Renal cortical epithelial cell (primary cell): ENCODE results near the gene SLC3A2. TPM values are rescaled to one million over a fixed set of nuclear protein-coding genes. Genes with fewer than 3 reads are reported as not detected.
"Not testable (repeated sequence)": the region's sequence is repeated elsewhere in the genome, so short reads cannot be mapped to it uniquely, and the experiment has no call there.

Source experiments
- DNase-seq: peaks from one replicate; pipeline ENCODE4 v3.0.0-alpha.2; 2011; ENCODE audit warnings: low read depth
- total RNA-seq: library from RNA; depleted of rRNA; stranded (reverse); fragments of >200 nt; gene quantifications from 2 replicates; pipeline ENCODE4 v1.2.3, GENCODE V29; 2014

SLC3A2 gene
- total RNA-seq, 1 donor from 2014 or later = 163 TPM

GRCh38 chr11:62930666-62931065, 50.0 kb downstream of the SLC3A2 start:
- DNase-seq = no peak

GRCh38 chr11:62931499-62932278, 51.0 kb downstream of the SLC3A2 start:
- no peak for DNase-seq

GRCh38 chr11:62933285-62933684, 52.6 kb downstream of the SLC3A2 start:
- no peak for DNase-seq

GRCh38 chr11:62933750-62934495, 53.2 kb downstream of the SLC3A2 start:
- DNase-seq = no peak

- no peak for DNase-seq
Observed at GRCh38 chr11:62934496-62934785, 53.7 kb downstream of the SLC3A2 start.

DNA sequence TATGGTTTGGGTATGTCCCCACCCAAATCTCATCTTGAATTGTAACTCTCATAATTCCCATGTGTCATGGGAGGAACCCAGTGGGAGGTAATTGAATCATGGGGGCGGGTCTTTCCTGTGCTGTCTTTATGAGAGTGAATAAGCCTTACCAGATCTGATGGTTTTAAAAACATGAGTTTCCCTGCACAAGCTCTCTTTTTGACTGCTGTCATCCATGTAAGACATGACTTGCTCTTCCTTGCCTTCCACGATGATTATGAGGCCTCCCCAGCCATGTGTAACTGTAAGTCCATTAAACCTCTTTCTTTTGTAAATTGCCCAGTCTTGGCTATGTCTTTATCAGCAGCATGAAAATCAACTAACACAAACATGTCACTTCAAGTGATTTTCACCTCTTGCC, 56.8 kb downstream of the SLC3A2 start:
- DNase-seq = not testable (repeated sequence)

Other genes starting within 250 kb of the SLC3A2 start
- gene GANAB, start 234.3 kb upstream of the SLC3A2 start, total RNA-seq = 146 and 347 TPM in 2 replicates
- 28.1 and 33.8 TPM in 2 replicates for gene INTS5, start 227.6 kb upstream of the SLC3A2 start, total RNA-seq
- gene C11orf98, start 215.7 kb upstream of the SLC3A2 start, total RNA-seq = 20.8 and 33.9 TPM in 2 replicates
- 3.6 and 13.5 TPM in 2 replicates for gene CSKMT, start 215.6 kb upstream of the SLC3A2 start, total RNA-seq
- 4.1 and 6.1 TPM in 2 replicates for gene UQCC3, start 209.2 kb upstream of the SLC3A2 start, total RNA-seq
- 3.9 and 5.0 TPM in 2 replicates for gene LBHD1, start 208.6 kb upstream of the SLC3A2 start, total RNA-seq
- gene UBXN1, start 201.8 kb upstream of the SLC3A2 start, total RNA-seq = 97.6 and 105 TPM in 2 replicates
- gene LRRN4CL, start 191.4 kb upstream of the SLC3A2 start, total RNA-seq = 0.17 and 0.25 TPM in 2 replicates
- gene BSCL2, start 173.5 kb upstream of the SLC3A2 start, total RNA-seq = 47.8 and 50.4 TPM in 2 replicates
- gene GNG3, start 173.2 kb upstream of the SLC3A2 start, total RNA-seq = not detected in 2 replicates
- gene HNRNPUL2, start 153.4 kb upstream of the SLC3A2 start, total RNA-seq = 4.3 and 18.4 TPM in 2 replicates
- 25.0 and 25.1 TPM in 2 replicates for gene TTC9C, start 152.4 kb upstream of the SLC3A2 start, total RNA-seq
- gene ZBTB3, start 126.7 kb upstream of the SLC3A2 start, total RNA-seq = 8.7 and 11.8 TPM in 2 replicates
- 46.0 and 78.3 TPM in 2 replicates for gene POLR2G, start 119.3 kb upstream of the SLC3A2 start, total RNA-seq
- gene TAF6L, start 109.5 kb upstream of the SLC3A2 start, total RNA-seq = 15.1 and 20.7 TPM in 2 replicates
- 26.6 and 46.4 TPM in 2 replicates for gene TMEM179B, start 93.5 kb upstream of the SLC3A2 start, total RNA-seq
- 15.1 and 29.3 TPM in 2 replicates for gene TMEM223, start 88.9 kb upstream of the SLC3A2 start, total RNA-seq
- gene NXF1, start 75.5 kb upstream of the SLC3A2 start, total RNA-seq = 7.6 and 50.3 TPM in 2 replicates
- 23.1 and 38.8 TPM in 2 replicates for gene STX5, start 48.8 kb upstream of the SLC3A2 start, total RNA-seq
- not detected in 2 replicates for gene TEX54, start 48.1 kb upstream of the SLC3A2 start, total RNA-seq
- 42.8 and 59.9 TPM in 2 replicates for gene WDR74, start 41.3 kb upstream of the SLC3A2 start, total RNA-seq
- gene CHRM1, start 40.5 kb downstream of the SLC3A2 start, total RNA-seq = not detected in 2 replicates
- not detected in 2 replicates for gene SLC22A6, start 104.1 kb downstream of the SLC3A2 start, total RNA-seq
- not detected in 2 replicates for gene SLC22A8, start 134.9 kb downstream of the SLC3A2 start, total RNA-seq